AG08395 (cell line): ENCODE results near the gene OR6J1.
"Not testable (repeated sequence)": the region's sequence is repeated elsewhere in the genome, so short reads cannot be mapped to it uniquely, and the experiment has no call there.

ENCODE experiments used
- DNase-seq: peaks from one replicate; pipeline ENCODE4 v3.0.0; 2012; ENCODE audit warnings: mixed read lengths, low spot score

Gene OR6J1

DNA sequence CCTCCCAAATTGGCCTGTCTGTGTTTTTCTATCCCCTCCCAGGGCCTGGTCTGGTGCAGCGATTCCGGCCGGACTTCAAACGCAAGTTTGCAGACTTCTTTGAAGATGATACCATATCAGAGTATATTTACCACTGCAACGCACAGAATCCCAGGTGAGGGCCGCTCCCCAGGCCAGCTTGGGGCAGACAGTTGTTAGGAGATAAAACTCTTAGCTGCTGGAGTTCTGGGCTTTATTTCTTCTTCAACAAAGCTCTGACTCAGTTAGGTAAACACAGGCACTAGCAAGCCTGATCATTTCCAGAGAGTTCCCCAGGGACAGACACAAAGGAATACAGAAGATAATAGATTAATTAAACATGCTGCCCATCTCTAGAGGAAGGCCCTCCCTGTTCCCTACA lies 37.8 kb downstream of the OR6J1 start:
- DNase-seq, result no peak

DNA sequence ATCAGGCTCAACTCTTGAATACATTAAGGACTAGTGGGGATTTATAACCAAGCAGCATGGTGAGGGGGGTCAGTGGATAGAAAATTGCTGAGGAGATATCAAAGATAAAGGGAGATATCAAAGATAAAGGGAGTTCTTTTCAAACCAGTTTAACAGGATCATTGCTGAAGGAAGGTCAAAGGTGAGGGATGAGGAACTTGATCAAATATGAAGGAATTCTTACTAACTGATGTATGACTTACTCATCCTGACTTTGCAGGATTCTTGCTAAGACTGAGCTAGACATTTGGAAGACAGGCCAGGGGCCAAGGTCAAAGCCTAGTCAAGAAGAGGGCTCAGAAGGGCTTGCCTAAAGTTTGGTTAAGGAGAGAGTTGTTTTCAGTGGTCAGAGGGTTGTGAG lies 41.3 kb downstream of the OR6J1 start:
- DNase-seq, result no peak

DNA sequence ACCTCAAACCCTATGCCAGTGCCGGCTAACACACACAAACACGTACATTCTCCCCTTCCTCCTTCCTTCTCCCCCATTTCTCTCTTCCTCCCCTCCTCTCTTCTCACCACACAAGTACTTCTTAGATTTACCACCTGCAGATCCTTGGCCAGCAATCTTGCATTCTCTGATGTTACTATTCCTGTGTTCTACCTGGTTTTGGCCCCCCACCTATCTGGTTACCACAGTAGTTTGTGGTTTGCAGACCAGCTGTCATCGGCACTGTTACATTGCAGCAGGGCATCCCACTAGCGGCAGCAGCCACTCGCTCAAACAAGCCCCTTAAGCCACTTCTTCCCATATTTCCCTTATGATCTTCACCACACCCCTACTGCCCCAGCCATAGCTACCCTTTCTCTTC lies 42.2 kb downstream of the OR6J1 start:
- DNase-seq, result no peak

DNA sequence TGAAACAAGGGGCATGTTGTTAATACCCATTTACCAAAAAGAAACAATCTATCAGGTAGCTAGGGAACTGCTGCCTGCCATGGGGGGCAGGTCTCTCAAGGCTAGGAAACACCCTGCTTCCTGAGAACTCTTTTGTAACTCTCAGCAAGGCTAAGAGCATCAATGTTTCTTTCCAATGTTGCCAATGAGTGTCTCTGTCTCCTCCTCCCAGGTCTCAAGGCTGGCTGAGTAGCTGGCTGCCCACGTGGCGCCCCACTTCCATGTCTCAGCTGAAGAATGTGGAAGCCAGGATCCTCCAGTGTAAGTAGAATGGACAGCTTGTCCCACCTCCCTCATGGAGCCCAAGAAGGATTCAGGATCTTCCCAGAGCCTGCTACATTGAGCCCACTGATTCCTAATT lies 42.7 kb downstream of the OR6J1 start:
- DNase-seq, result no peak

DNA sequence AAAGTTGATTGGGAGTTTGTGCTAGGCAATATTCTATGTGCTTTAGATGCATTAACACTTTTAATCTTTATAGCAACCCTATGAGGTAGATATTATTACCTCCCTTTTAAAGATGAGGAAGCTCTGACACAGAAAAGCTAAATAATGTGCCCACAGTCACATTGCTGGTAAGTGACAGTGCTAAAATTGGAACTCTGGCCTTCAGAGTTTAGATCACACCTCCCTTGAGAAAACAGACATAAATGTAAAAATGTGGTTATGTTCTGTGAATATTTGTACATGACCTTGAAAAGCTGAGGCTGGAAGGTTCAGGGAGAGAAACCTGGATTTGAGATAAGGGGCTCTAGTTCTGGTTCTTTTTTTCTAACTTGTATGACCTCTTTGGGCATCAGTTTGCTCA lies 44.1 kb downstream of the OR6J1 start:
- DNase-seq, result no peak

DNA sequence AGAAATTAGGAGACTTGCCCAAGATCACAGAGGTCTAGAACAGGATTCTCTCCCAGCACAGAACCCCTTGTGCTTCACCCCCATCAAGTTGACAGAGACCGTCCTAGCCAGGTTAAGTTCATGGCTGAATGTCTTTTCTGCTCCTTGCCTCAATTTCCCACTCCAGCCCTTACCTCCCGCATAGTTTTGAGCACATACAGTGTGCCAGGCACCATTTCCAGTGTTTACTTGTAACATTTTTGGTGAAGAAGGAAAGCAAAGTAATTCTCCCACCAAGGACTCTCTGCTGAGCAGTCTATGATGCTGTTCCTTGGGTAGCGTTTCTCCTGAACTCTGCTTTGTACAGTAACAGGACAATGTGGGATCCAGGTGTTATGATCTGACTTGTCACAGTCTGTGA lies 44.8 kb downstream of the OR6J1 start:
- no peak for DNase-seq

DNA sequence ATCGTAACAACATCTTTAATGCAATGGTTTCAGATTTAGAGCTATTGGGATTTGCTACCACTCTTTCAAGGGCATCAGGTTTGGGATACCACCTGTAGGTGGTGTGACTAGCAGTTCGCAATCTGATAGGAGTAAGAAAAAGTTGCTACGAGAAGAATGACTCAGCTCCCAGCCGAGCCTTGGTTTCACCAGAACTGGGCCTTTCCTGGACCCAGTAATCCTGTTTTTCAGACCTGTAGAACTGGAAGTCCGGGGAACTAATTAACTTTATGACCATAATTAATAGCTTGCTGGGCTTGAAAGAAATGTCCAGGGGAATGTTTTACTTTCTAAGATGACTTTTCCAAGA lies 45.3 kb downstream of the OR6J1 start:
- DNase-seq, result peak; percentile 69

DNA sequence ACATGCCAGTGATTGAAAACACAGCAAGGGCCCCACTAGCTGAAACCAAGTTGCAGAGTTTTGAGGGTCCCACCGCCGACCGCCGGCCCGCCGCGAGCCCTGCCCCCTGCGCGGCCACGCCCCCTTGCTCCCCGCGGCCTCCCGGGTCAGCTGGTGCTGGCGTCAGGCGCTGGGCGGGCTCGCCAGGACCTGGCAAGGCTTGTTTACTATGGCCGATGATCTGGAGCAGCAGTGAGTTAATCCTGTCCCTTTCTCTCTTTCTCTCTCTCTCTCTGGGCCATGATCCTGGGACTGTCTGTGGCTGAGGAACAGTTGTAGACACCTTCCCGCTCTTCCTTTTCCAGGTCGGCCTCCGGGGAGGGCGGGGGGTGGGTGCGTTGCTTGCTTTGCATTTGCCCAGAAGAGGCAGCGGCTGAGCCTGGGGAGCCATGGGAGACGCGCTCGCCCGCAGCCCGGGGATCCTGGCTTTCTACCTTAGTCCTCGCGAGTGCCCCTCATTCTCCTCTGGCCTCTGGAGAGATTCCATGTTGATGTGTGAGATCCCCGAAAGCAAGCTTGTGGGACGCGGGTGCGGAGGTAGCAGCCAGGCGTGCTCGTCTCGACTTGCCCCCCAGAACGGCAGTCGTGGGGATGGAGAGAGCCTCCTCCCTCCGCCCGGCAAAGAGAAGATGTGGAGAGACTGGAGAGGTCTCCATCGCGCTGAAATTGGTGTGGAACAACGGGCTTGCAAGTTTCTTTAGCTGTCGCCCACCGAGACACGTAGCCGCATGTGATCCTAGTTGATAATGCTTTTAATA lies 45.9 kb downstream of the OR6J1 start, which contains the start of gene ABHD4:
ABHD4 (plus strand) TSS at position 202 of the 797 bp plus-strand sequence; CDS start at position 209, 7 bp downstream.
- peak; percentile 84 for DNase-seq

DNA sequence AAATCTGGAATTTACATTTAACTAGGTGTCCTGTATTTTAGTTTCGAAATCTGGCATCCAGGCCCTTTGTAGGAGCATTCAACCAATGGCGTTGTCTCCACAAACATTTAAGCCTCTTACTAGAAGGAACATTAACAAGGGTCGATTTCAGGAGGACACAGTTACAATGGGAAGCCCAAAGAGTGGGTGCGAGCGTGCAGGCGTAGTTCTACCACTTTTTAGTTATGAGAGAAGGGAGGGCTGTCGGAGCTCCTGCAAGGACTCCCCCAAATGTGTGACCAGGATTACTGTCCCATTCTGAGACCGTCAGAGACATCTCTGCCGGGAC lies 46.4 kb downstream of the OR6J1 start:
- DNase-seq, result no peak

DNA sequence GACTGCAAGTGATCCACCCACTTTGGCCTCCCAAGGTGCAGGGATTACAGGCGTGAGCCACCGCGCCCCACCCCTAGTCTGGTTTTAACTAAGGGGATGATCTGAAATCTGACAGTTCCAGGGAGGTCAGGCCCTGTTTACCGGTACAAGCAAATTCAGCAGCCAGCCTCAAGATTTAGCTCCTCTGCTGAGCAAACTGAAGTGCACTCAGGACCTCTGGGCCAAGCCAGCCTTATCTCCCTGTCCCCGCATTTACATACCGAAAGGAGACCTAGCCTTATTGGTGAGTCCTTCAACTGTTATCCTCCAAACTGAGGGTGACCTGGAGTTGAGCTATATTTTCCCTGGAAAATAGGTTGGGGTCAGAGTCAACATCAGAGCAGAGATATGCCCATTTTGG lies 46.9 kb downstream of the OR6J1 start:
- DNase-seq, result no peak

DNA sequence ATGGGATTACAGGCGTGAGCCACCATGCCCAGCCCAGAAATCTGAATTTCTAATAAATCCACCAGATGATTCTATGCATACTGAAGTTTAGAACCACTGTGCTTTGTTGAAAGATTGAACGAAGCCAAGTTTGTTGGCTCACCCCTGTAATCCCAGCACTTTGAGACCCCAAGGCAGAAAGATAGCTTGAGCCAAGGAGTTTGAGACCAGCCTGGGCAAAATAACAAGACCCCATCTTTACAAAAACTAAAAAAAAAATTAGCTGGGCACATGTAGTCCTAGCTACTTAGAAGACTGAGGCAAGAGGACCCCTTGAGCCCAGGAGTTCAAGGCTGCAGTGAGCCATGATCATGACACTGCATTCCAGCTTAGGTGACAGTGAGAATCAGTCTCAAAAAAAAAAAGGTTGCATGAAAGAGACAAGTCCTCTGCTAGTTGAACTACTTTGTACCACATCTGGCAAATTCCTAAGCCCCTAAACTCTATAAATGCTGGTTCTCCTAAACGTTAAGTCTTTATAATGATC lies 47.7 kb downstream of the OR6J1 start:
- DNase-seq, result no peak

DNA sequence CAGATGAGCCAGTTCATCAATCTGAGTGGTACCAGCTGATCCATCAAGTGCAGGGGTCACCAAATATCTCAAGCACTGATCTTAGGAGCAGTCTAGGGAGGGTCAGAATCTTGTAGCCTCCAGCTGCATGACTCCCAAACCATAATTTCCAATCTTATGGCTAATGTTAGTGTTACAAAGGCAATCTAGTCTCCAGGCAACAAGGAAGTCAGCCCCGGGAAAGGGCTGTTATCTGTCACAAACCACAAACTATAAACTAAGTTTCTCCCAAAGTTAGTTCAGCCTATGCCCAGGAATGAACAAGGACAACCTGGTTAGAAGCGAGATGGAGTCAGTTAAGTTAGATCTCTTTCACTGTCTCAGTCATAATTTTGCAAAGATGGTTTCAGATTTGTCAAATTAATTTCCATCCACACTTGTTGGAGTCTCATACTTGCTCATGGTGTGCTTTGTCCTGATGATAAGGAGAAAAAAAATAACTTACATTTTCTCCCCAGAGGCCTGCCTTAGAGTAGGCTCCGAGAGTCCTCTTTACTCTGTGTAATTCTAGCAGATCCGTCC lies 49.9 kb downstream of the OR6J1 start:
- DNase-seq, result no peak

DNA sequence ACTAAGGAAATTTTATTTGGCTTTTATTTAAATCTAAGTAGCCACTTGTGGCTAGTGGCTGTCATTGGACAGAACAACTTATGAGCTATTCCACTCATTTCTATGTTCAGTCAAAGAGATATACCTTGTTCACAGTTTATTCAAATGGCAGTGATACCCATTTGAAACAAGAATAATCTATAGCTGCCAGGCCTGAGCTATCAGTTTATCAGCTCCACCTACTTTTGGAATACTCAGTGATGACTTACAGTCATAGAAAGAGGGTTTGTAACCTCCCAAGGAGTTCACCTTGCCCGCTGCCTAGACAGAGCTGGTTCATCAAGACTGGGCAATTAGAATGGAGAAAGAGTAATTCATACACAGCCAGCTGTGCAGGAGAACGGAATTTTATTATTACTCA lies 50.6 kb downstream of the OR6J1 start:
- no peak for DNase-seq

DNA sequence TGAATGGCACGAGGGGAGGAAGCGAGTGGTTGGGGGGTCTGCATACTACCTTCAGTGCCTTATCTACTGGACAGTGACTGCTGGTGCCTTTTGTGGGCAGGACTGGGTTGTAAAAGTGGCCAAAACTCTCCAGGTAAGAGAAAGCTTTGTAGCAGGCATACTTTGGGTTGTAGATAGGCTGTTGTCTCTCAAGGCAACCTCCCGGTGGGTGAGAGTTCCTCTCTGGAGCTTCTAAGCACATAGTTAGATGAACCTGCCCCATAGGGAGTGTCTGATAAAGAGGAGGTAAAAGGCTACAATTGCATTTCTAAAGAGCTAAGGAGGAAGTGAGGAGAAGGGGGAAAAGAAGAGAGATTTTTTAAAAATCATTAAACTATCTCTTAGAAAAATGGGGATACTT lies 51.0 kb downstream of the OR6J1 start:
- DNase-seq, result no peak

DNA sequence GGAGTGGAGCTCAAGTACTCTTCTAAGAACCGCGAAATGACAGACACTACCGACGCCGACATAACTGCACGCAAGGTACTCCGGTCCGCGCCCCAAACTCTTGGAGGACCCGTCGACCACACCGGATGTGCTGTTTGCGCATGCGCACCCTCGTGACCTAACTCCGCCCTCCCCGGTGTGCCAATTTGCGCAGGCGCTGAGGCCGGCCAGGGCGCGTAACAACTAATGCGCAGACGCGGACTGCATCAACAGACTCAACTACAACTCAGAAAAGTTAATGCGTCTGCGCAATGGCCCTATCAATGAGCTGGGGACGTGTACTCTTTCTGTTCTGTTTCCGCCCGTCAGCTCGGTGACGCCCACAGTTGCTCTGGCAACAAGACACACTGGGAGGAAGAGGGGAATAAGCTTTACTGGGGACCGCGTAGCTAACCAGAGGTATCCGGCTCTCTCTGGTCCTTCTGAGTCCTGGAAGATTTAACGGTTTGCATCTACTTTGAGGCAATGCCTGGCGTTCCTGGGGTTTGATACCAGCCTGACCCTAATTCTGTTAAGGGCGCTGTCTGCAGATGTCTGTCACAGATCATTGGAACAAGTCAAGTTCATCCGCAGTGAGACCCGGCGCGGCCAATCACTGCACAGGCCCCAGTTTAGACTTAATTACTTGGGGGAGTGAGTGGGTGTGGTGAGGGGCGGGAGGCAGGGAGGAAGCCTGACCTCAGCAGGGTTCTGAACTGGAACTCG lies 54.9 kb downstream of the OR6J1 start, which contains the start of gene DAD1:
DAD1 (minus strand) TSS at position 129 of the 744 bp plus-strand sequence; CDS start at position 62, 67 bp downstream.
- DNase-seq, result peak; percentile 100

DNA sequence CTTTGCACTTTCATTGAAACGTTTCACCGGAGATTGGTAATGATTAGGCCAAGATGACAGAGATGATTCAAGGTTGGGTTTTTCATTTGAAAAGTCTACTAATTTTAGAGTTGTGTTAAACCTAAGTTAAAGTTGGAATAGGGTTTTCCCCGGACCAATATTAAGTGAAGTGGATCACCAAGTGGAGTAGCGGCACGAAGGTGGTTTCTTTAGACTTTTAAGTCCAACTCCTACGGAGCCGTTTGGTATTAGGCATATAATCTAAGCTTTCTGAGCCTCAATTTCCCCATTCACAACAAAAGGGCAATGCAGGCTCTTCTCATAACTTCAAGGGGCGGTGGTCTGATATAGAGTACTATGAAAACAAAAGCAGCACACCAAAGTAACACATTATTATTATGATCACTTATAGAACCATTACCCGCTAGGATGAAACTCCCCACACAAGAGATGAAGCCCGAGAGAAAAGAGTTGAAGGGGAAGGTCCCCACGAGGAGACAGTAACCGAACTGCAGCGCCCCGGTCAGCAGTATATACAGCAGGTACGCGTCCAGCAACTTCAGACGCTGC lies 55.5 kb downstream of the OR6J1 start:
- no peak for DNase-seq

DNA sequence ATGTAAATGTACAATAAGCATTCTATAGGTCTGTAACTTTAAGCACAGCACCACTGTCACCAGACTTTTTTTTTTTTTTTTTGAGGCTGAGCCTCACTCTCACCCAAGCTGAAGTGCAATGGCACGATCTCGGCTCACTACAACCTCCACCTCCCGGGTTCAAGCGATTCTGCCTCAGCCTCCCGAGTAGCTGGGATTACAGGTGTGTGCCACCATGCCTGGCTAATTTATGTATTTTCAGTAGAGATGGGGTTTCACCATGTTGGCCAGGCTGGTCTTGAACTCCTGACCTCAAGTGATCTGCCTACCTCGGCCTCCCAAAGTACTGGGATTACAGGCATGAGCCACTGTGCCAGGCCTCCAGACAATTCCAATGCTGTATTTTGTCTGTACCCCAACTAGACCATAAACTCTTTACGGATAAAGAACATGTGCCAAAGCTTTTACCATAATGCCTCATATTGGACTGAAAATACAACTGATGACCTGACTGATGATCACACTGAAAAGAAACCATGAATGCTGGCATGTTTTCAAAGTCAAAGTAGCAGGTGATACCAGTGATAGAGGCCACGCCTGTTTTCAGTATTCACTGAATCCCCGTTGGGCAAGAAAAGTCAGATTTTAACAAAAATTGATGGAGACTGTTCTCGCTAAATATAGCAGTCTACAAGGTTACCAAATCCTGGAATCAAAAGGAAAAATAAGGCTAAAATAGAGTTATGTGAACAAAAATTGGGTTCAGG lies 56.3 kb downstream of the OR6J1 start:
- DNase-seq, result not testable (repeated sequence)

DNA sequence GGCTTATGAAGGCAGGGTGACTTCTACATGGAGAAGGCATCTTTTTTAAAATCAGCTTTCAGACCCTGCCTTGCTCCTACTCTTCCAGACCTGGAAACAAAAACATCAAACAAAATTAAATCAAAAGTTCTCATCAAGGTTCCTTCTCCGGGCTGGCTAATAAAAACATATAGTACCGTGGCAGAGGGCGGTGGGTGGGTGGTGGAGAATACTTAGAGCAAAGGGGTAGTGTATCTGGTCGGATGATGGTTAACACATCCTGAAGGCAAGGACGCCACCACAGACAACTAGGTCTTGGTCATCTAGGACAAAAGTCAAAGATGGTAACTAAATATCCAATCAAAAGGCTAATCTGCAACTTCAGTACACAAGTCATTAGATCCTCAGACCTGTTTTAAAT lies 56.9 kb downstream of the OR6J1 start:
- DNase-seq, result no peak

DNA sequence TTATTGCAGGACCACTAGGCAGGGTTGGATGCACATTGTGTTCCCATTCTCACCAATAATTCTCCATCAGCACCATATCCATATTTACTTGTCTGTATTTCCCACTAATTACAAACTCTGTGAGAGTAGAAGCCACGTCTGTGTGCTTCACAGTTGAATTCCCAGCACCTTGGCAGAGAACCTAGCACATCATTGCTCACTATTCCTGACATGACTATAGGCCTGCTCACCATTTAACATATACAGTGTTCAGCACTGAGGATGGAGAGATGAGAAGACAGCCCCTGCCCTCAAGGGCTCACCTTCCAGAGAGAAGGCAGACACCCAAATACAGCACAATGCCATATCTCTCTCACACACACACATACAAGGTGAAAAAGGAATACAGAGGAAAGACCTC lies 60.2 kb downstream of the OR6J1 start:
- DNase-seq, result no peak
